Upper lobe of left lung (tissue), 6 donors: Measurements from ENCODE around the gene WASF3. TPM values are rescaled to one million over a fixed set of nuclear protein-coding genes. Genes with fewer than 3 reads are reported as not detected.

Experiments used
- ATAC-seq, 2 donors: fragments of 200-7000 bp; cut with Tn5 transposase; one replicate each; pipeline ENCODE4 v1.9.1; 2022; ENCODE audit warnings: mild to moderate bottlenecking in 2 of 2, moderate library complexity in 2 of 2; ENCODE audit not compliant: low FRiP score in 2 of 2
- DNase-seq, 2 donors: peaks; one replicate each; pipeline ENCODE4 v3.0.0-alpha.2; 2019 to 2020
- H3K27ac ChIP-seq, 4 donors: fragments of 200-600 bp; sonication (generic); one replicate each; pipeline ENCODE4 v1.5.1; 2016 to 2019
- H3K27me3 ChIP-seq, 4 donors: fragments of 200-600 bp; sonication (generic); one replicate each; pipeline ENCODE4 v1.5.1; 2017 to 2019
- H3K36me3 ChIP-seq, 4 donors: fragments of 200-600 bp; sonication (generic); one replicate each; pipeline ENCODE4 v1.5.1; 2016 to 2019
- H3K4me1 ChIP-seq, 4 donors: fragments of 200-600 bp; sonication (generic); one replicate each; pipeline ENCODE4 v1.5.1; 2018 to 2019
- H3K4me3 ChIP-seq, 4 donors: fragments of 200-600 bp; sonication (generic); one replicate each; pipeline ENCODE4 v1.5.1; 2017 to 2019; ENCODE audit warnings: mild to moderate bottlenecking in 2 of 4, moderate library complexity in 1 of 4
- H3K9me3 ChIP-seq, 4 donors: fragments of 200-600 bp; sonication (generic); one replicate each; pipeline ENCODE4 v1.5.1; 2018 to 2019
- CTCF ChIP-seq, 6 experiments: fragments of 450-650 bp in 4 of 6; fragments of 200-600 bp in 2 of 6; sonication (generic) in 2 of 6; IDR thresholded peaks; one replicate each; pipeline ENCODE4 v1.5.1; 2016 to 2019; ENCODE audit warnings: antibody characterized with exemption in 6 of 6
- EP300 ChIP-seq, 4 donors: sonication (generic); formaldehyde crosslinking; IDR thresholded peaks; one replicate each; pipeline ENCODE4 v1.5.1; 2017; ENCODE audit warnings: antibody characterized with exemption in 4 of 4, control low read depth in 2 of 4
- POLR2A ChIP-seq, 4 donors: fragments of 450-650 bp; IDR thresholded peaks; one replicate each; pipeline ENCODE4 v1.5.1; 2016 to 2017; ENCODE audit warnings: antibody characterized with exemption in 4 of 4, mild to moderate bottlenecking in 2 of 4
- POLR2AphosphoS5 ChIP-seq, 2 donors: sonication (generic); formaldehyde crosslinking; IDR thresholded peaks; one replicate each; pipeline ENCODE4 v1.5.1; 2017; ENCODE audit warnings: antibody characterized with exemption in 2 of 2
- WGBS, 2 donors: methylation state at CpG; one replicate each; pipeline ENCODE4 v1.1.5; 2017 to 2018; 5-methylcytosine and 5-hydroxymethylcytosine counted together
- total RNA-seq, 6 donors: library from RNA; depleted of rRNA in 4 of 6; stranded (reverse); fragments of >200 nt in 4 of 6; gene quantifications; one replicate each; pipeline versions ENCODE4 v1.1.0 to v1.2.1, GENCODE V29; 2016 to 2021
- donor health status: DM: no; HTN: no; CAD: no; lungs with moderate emphysema.
- donor health status: DM: no; HTN: yes; CAD: no; lungs with severe emphysema.

The WASF3 gene
- total RNA-seq, 6 donors from 2014 or later: 12.6 to 23.0 (median 20.2) TPM

- H3K36me3 ChIP-seq: no peaks in the 10 kb centered on the region
- H3K9me3 ChIP-seq: no peaks in the 10 kb centered on the region
- no peak for DNase-seq
- no peak overlapping the region for H3K4me3 ChIP-seq
- 72 to 77% methylated on average over 6 of the region's 6 CpGs for WGBS, 2 donors
- H3K4me1 ChIP-seq: no peaks in the 10 kb centered on the region
- no peaks in the 10 kb centered on the region for H3K27me3 ChIP-seq
- TF ChIP-seq POLR2AphosphoS5 (IDR thresholded peaks at IDR 0.05): no peak
- no peak for TF ChIP-seq CTCF (IDR thresholded peaks at IDR 0.05)
- TF ChIP-seq EP300 (IDR thresholded peaks at IDR 0.05): no peak
- no peak for TF ChIP-seq POLR2A (IDR thresholded peaks at IDR 0.05)
- ATAC-seq: no peak
- H3K27ac ChIP-seq: no peak overlapping the region
Measured at GRCh38 chr13:26551255-26551860, 6.1 kb upstream of the WASF3 start.

GRCh38 chr13:26555413-26555812 is 2.1 kb upstream of the WASF3 start:
- ATAC-seq: no peak
- no peak for TF ChIP-seq POLR2AphosphoS5 (IDR thresholded peaks at IDR 0.05)
- no peak for TF ChIP-seq POLR2A (IDR thresholded peaks at IDR 0.05)
- TF ChIP-seq CTCF (IDR thresholded peaks at IDR 0.05): no peak
- no peak for TF ChIP-seq EP300 (IDR thresholded peaks at IDR 0.05)
- Histone ChIP-seq H3K4me3 (no peak overlapping the region), H3K36me3 (no peaks in the 10 kb centered on the region), H3K27ac (no peak overlapping the region), H3K9me3 (no peaks in the 10 kb centered on the region), H3K27me3 (peaks cover 0 to 7% (median 2%) of the 10 kb centered on the region in 4 donors), H3K4me1 (peaks cover 6 to 11% (median 8%) of the 10 kb centered on the region in 4 donors)
- WGBS, 2 donors: 82 to 83% methylated on average over 1 of the region's 1 CpG
- DNase-seq: no peak

- peak; percentile 4 to 68 for ATAC-seq
- H3K27ac ChIP-seq: no peak overlapping the region
- 2 to 4% methylated on average over 3 of the region's 3 CpGs for WGBS, 2 donors
Measured at GRCh38 chr13:26557051-26557392, 461 bp upstream of the WASF3 start.

GRCh38 chr13:26558074-26558805 is 757 bp downstream of the WASF3 start:
- peak overlapping the region in 3 of 4 donors; percentile 51 to 64 (median 53) for H3K27ac ChIP-seq
- ATAC-seq: peak in 1 of 2 donors; percentile 5
- peak in 1 of 2 donors; percentile 86 for DNase-seq
- 6 to 22% methylated on average over 6 to 32 of the region's 73 CpGs for WGBS, 2 donors
- peaks cover 11 to 18% (median 14%) of the 10 kb centered on the region in 4 donors for H3K4me1 ChIP-seq
- peaks cover 0 to 7% (median 2%) of the 10 kb centered on the region in 4 donors for H3K27me3 ChIP-seq
- TF ChIP-seq CTCF (IDR thresholded peaks at IDR 0.05): no peak
- no peak for TF ChIP-seq POLR2A (IDR thresholded peaks at IDR 0.05)
- no peak for TF ChIP-seq EP300 (IDR thresholded peaks at IDR 0.05)
- TF ChIP-seq POLR2AphosphoS5 (IDR thresholded peaks at IDR 0.05): no peak
- H3K9me3 ChIP-seq: no peaks in the 10 kb centered on the region
- H3K4me3 ChIP-seq: peak overlapping the region; percentile 63 to 73 (median 68)
- no peaks in the 10 kb centered on the region for H3K36me3 ChIP-seq

More at GRCh38 chr13:26557051-26557392, 461 bp upstream of the WASF3 start:
- peaks cover 0 to 7% (median 2%) of the 10 kb centered on the region in 4 donors for H3K27me3 ChIP-seq
- H3K4me3 ChIP-seq: peak overlapping the region in 3 of 4 donors; percentile 66 to 73 (median 71)
- TF ChIP-seq POLR2A (IDR thresholded peaks at IDR 0.05): no peak
- TF ChIP-seq CTCF (IDR thresholded peaks at IDR 0.05): no peak
- TF ChIP-seq EP300 (IDR thresholded peaks at IDR 0.05): no peak
- TF ChIP-seq POLR2AphosphoS5 (IDR thresholded peaks at IDR 0.05): no peak
- no peak for DNase-seq
- no peaks in the 10 kb centered on the region for H3K36me3 ChIP-seq
- H3K9me3 ChIP-seq: no peaks in the 10 kb centered on the region
- H3K4me1 ChIP-seq: peaks cover 7 to 13% (median 11%) of the 10 kb centered on the region in 4 donors
